ENCODE measurements around the gene VPS39. TPM values are rescaled to one million over a fixed set of nuclear protein-coding genes. Genes with fewer than 3 reads are reported as not detected.

Gene VPS39
- total and polyA plus RNA-seq, 2 of the 13 experiments (the other 11 are each of a cell fraction or from before 2014, with no cell fraction given): 22.9 to 32.0 TPM

DNA sequence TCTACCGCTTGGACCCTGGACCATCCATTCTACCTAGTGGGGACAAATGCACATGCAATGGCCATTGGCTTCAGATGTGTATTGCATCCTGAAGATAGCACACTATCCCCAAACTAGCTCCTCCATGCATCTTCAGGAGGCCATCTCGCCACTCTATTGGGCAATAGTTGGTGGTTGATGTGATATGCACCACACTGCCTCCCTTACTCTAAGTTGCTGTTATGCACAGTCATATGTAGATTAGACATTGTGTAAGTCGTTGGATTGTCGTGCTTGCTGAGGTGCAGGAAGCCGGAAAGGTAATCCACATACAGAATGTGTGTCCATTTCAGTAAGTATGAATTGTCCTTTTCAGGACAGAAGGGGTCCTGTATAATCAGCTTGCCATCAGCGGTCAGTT, 87.1 kb downstream of the VPS39 start:
- peaks cover 13% of the 10 kb centered on the region for H3K4me1 ChIP-seq (ENCODE audit: insufficient read depth, low read length)
- intact Hi-C loops (cut with micrococcal nuclease; ENCODE audit: unreplicated experiment) (no loop called here), in situ Hi-C loops (cut with HindIII; ENCODE audit: extremely low pct_ligation_motif_present, low pct_unique_long_range_greater_than_20kb) (no loop called here)
- H3K79me2 ChIP-seq (ENCODE audit: insufficient read depth, low read length): no peaks in the 10 kb centered on the region
- BruUV-seq (replicated peaks): no TSS peak
- no peak overlapping the region for H3K4me2 ChIP-seq (ENCODE audit: low read depth, low read length)
- POLR2A ChIA-PET: no interaction called here
- WGBS (ENCODE audit: low lambda C conversion rate): 30% methylated on average over 5 of the region's 6 CpGs
- H3K9me3 ChIP-seq (ENCODE audit: low read length): no peaks in the 10 kb centered on the region
- TF ChIP-seq, protein P1, sequence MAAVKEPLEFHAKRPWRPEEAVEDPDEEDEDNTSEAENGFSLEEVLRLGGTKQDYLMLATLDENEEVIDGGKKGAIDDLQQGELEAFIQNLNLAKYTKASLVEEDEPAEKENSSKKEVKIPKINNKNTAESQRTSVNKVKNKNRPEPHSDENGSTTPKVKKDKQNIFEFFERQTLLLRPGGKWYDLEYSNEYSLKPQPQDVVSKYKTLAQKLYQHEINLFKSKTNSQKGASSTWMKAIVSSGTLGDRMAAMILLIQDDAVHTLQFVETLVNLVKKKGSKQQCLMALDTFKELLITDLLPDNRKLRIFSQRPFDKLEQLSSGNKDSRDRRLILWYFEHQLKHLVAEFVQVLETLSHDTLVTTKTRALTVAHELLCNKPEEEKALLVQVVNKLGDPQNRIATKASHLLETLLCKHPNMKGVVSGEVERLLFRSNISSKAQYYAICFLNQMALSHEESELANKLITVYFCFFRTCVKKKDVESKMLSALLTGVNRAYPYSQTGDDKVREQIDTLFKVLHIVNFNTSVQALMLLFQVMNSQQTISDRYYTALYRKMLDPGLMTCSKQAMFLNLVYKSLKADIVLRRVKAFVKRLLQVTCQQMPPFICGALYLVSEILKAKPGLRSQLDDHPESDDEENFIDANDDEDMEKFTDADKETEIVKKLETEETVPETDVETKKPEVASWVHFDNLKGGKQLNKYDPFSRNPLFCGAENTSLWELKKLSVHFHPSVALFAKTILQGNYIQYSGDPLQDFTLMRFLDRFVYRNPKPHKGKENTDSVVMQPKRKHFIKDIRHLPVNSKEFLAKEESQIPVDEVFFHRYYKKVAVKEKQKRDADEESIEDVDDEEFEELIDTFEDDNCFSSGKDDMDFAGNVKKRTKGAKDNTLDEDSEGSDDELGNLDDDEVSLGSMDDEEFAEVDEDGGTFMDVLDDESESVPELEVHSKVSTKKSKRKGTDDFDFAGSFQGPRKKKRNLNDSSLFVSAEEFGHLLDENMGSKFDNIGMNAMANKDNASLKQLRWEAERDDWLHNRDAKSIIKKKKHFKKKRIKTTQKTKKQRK (IDR thresholded peaks at IDR 0.05; ENCODE audit: low read length): no peak
- peak; percentile 68; the same call in 1 of the 2 replicates for TF ChIP-seq CEBPB (IDR thresholded peaks at IDR 0.05; ENCODE audit: borderline replicate concordance, low read depth, low read length)
- DNase-seq (ENCODE audit: low spot score) (no peak), ATAC-seq (no peak), FAIRE-seq (no peak)
- H3K9ac ChIP-seq (ENCODE audit: insufficient read depth, low read depth, low read length): no peak overlapping the region
- H3K4me3 ChIP-seq (replicated peaks in 1 of 3; ENCODE audit: insufficient read depth in 1 of 3, low read depth in 2 of 3, low read length in 3 of 3): no peak overlapping the region
- H3K27me3 ChIP-seq (ENCODE audit: control insufficient read depth in 1 of 2, insufficient read depth in 2 of 2, low read length in 2 of 2): peaks cover 2 to 19% of the 10 kb centered on the region in 2 experiments; a peak in 3 of 5 replicates
- H3K36me3 ChIP-seq (replicated peaks in 1 of 2; ENCODE audit: control insufficient read depth in 1 of 2, insufficient read depth in 2 of 2, low read length in 2 of 2): no peaks in the 10 kb centered on the region
- CTCF ChIA-PET (ENCODE audit: low intra/inter-chr PET ratio, low total read pairs): no interaction called here
- H2AFZ ChIP-seq (ENCODE audit: low read length): no peak overlapping the region
- H4K20me1 ChIP-seq (ENCODE audit: insufficient read depth, low read length): no peaks in the 10 kb centered on the region
- H3K27ac ChIP-seq (ENCODE audit: extremely low read length, insufficient read depth, low read length): no peak overlapping the region

DNA sequence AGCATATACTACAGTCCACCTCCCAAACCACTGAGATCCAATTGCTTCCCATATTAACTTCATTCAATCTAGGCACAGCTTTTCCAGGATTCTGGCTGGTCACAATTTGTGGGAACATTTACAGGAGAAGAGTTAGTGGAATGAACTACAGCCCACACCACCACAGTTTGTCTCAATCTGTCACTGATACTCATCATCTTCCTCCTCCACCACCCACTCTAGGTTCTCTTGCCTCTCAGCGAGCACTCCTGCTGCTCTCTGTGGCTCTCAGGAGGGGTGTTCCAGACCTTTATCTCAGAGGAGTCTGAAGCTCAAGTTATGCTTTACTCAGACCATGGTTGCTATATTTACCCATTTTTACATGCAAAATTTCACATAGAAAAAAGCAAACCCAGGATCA, 87.8 kb downstream of the VPS39 start:
- 47% methylated on average over 1 of the region's 1 CpG for WGBS (ENCODE audit: low lambda C conversion rate)
- H3K4me1 ChIP-seq (ENCODE audit: insufficient read depth, low read length): peaks cover 13% of the 10 kb centered on the region
- ATAC-seq: no peak
- in situ Hi-C loops (cut with HindIII; ENCODE audit: extremely low pct_ligation_motif_present, low pct_unique_long_range_greater_than_20kb): no loop called here
- FAIRE-seq: no peak
- H3K36me3 ChIP-seq (replicated peaks in 1 of 2; ENCODE audit: control insufficient read depth in 1 of 2, insufficient read depth in 2 of 2, low read length in 2 of 2): no peaks in the 10 kb centered on the region
- no peaks in the 10 kb centered on the region for H3K79me2 ChIP-seq (ENCODE audit: insufficient read depth, low read length)
- intact Hi-C loops (cut with micrococcal nuclease; ENCODE audit: unreplicated experiment): no loop called here
- POLR2A ChIA-PET: no interaction called here
- no peak overlapping the region for H3K9ac ChIP-seq (ENCODE audit: insufficient read depth, low read depth, low read length)
- no peak overlapping the region for H3K4me2 ChIP-seq (ENCODE audit: low read depth, low read length)
- DNase-seq (ENCODE audit: low spot score): no peak
- no peak overlapping the region for H3K27ac ChIP-seq (ENCODE audit: extremely low read length, insufficient read depth, low read length)
- no peaks in the 10 kb centered on the region for H3K9me3 ChIP-seq (ENCODE audit: low read length)
- peaks cover 2 to 16% of the 10 kb centered on the region in 2 experiments; a peak in 3 of 5 replicates for H3K27me3 ChIP-seq (ENCODE audit: control insufficient read depth in 1 of 2, insufficient read depth in 2 of 2, low read length in 2 of 2)
- CTCF ChIA-PET (ENCODE audit: low intra/inter-chr PET ratio, low total read pairs): no interaction called here
- no peaks in the 10 kb centered on the region for H4K20me1 ChIP-seq (ENCODE audit: insufficient read depth, low read length)
- H2AFZ ChIP-seq (ENCODE audit: low read length): no peak overlapping the region
- BruUV-seq (replicated peaks): no TSS peak
- no peak overlapping the region for H3K4me3 ChIP-seq (replicated peaks in 1 of 3; ENCODE audit: insufficient read depth in 1 of 3, low read depth in 2 of 3, low read length in 3 of 3)
- TF ChIP-seq NBN (conservative IDR thresholded peaks at IDR 0.05) (no peak), DPF2 (CRISPR knock-in tag; IDR thresholded peaks at IDR 0.05; ENCODE audit: borderline replicate concordance, low read depth) (no peak), ZEB1 (IDR thresholded peaks at IDR 0.05; ENCODE audit: insufficient replicate concordance, low read depth) (no peak), ZSCAN12 (CRISPR knock-in tag; IDR thresholded peaks at IDR 0.05) (no peak), ZFY (CRISPR knock-in tag; IDR thresholded peaks at IDR 0.05) (no peak), FOXO1 (CRISPR knock-in tag; IDR thresholded peaks at IDR 0.05) (no peak), ZNF136 (CRISPR knock-in tag; IDR thresholded peaks at IDR 0.05; ENCODE audit: low read depth) (no peak)
- TF ChIP-seq, protein P2, sequence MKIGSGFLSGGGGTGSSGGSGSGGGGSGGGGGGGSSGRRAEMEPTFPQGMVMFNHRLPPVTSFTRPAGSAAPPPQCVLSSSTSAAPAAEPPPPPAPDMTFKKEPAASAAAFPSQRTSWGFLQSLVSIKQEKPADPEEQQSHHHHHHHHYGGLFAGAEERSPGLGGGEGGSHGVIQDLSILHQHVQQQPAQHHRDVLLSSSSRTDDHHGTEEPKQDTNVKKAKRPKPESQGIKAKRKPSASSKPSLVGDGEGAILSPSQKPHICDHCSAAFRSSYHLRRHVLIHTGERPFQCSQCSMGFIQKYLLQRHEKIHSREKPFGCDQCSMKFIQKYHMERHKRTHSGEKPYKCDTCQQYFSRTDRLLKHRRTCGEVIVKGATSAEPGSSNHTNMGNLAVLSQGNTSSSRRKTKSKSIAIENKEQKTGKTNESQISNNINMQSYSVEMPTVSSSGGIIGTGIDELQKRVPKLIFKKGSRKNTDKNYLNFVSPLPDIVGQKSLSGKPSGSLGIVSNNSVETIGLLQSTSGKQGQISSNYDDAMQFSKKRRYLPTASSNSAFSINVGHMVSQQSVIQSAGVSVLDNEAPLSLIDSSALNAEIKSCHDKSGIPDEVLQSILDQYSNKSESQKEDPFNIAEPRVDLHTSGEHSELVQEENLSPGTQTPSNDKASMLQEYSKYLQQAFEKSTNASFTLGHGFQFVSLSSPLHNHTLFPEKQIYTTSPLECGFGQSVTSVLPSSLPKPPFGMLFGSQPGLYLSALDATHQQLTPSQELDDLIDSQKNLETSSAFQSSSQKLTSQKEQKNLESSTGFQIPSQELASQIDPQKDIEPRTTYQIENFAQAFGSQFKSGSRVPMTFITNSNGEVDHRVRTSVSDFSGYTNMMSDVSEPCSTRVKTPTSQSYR (CRISPR knock-in tag; IDR thresholded peaks at IDR 0.05; ENCODE audit: borderline replicate concordance): no peak
- TF ChIP-seq, protein P3, sequence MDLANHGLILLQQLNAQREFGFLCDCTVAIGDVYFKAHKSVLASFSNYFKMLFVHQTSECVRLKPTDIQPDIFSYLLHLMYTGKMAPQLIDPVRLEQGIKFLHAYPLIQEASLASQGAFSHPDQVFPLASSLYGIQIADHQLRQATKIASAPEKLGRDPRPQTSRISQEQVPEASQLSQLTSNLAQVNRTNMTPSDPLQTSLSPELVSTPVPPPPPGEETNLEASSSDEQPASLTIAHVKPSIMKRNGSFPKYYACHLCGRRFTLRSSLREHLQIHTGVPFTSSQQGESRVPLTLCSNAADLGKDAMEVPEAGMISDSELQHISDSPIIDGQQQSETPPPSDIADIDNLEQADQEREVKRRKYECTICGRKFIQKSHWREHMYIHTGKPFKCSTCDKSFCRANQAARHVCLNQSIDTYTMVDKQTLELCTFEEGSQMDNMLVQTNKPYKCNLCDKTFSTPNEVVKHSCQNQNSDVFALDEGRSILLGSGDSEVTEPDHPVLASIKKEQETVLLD (CRISPR knock-in tag; IDR thresholded peaks at IDR 0.05; ENCODE audit: low read depth): no peak

Data from HepG2 (cell line).